Measurements from ENCODE around the gene OR7A10. TPM values are rescaled to one million over a fixed set of nuclear protein-coding genes. Genes with fewer than 3 reads are reported as not detected.

The OR7A10 gene
- total and polyA plus RNA-seq, 7 donors: not detected

DNA sequence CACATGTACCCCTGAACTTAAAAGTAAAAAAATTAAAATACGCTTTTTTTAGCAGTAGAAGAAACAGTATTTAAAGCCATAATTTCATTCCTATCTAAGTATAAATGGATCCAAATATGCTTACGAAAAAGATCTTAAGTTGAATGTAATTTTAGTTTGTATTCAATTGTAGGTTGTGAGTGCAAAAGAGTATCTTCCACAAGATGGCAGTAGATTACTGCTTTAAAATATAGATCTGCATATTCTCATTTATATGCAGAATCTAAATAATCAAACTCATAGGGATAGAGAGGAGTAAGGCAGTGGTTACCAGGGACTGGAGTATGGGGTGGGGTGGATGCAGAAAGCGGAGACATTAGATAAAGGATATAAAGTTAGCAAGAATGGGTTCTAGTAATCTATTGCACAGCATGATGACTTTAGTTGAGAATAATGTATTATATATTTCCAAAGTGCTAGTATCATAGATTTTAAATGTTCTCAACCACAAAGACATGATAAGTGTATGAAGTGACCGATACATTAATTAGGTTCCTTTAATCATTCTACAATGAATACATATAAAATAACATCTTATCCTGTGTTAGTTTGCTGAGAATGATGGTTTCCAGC is 23.0 kb upstream of the OR7A10 start:
- TF ChIP-seq, protein P1, sequence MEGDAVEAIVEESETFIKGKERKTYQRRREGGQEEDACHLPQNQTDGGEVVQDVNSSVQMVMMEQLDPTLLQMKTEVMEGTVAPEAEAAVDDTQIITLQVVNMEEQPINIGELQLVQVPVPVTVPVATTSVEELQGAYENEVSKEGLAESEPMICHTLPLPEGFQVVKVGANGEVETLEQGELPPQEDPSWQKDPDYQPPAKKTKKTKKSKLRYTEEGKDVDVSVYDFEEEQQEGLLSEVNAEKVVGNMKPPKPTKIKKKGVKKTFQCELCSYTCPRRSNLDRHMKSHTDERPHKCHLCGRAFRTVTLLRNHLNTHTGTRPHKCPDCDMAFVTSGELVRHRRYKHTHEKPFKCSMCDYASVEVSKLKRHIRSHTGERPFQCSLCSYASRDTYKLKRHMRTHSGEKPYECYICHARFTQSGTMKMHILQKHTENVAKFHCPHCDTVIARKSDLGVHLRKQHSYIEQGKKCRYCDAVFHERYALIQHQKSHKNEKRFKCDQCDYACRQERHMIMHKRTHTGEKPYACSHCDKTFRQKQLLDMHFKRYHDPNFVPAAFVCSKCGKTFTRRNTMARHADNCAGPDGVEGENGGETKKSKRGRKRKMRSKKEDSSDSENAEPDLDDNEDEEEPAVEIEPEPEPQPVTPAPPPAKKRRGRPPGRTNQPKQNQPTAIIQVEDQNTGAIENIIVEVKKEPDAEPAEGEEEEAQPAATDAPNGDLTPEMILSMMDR (IDR thresholded peaks at IDR 0.05): peak; percentile 14
- no peak overlapping the region for H3K27ac ChIP-seq
- H3K4me1 ChIP-seq: no peaks in the 10 kb centered on the region
- H3K36me3 ChIP-seq (ENCODE audit: insufficient read depth in 1 of 2, low read depth in 1 of 2): no peaks in the 10 kb centered on the region
- peaks cover 5% of the 10 kb centered on the region for H3K9me3 ChIP-seq
- WGBS, 3 donors: 76 to 81% (median 78%) methylated on average over 4 of the region's 4 CpGs
- intact Hi-C loops (cut with DNase I): no loop called here
- no peak for DNase-seq
- no peaks in the 10 kb centered on the region for H3K27me3 ChIP-seq (ENCODE audit: insufficient read depth in 3 of 3, low read length in 2 of 3)
- no peak overlapping the region for H3K4me3 ChIP-seq
- no peak for ATAC-seq

DNA sequence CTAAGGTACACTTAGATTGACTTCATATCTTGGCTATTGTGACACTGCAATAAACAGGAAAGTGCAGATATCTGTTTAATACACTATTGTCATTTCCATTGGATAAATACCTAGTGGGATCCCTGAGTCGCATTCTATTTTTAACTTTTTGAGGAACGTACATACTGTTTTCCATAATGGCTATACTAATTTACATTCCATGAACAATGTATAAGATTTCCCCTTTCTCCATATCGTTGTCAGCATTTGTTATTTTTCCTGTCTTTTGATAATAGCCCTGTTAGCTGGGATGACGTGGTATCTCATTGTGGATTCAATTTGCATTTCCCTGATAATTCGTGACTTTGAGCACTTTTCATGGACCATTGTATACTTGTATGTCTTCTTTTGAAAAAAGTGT is 19.8 kb upstream of the OR7A10 start:
- TF ChIP-seq, protein P1 (IDR thresholded peaks at IDR 0.05): no peak
- WGBS, 3 donors: 71 to 80% (median 72%) methylated on average over 5 of the region's 5 CpGs
- Histone ChIP-seq H3K4me3 (no peak overlapping the region), H3K27ac (no peak overlapping the region), H3K27me3 (ENCODE audit: insufficient read depth in 3 of 3, low read length in 2 of 3) (no peaks in the 10 kb centered on the region), H3K9me3 (peaks cover 5% of the 10 kb centered on the region), H3K4me1 (no peaks in the 10 kb centered on the region), H3K36me3 (ENCODE audit: insufficient read depth in 1 of 2, low read depth in 1 of 2) (no peaks in the 10 kb centered on the region)
- ATAC-seq: no peak
- intact Hi-C loops (cut with DNase I): no loop called here
- no peak for DNase-seq

DNA sequence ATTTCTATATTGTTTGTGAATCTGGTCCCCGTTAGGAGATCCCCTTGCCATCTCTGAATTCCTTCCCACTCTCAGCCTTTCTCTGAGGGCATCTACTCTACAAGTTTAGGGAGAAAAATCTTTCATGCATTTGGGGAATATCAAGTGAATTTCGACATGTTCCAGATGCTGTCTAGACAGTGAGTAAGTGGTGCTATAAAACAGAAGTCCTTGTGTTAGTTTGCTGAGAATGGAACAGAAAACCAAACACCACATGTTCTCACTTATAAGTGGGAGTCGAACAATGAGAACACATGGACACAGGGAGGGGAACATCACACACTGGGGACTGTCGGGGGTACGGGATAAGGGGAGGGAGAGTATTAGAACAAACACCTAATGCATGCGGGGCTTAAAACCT is 5.1 kb downstream of the OR7A10 start:
- 14 to 18% (median 17%) methylated on average over 6 of the region's 6 CpGs for WGBS, 3 donors
- intact Hi-C loops (cut with DNase I): no loop called here
- no peaks in the 10 kb centered on the region for H3K4me1 ChIP-seq
- H3K36me3 ChIP-seq (ENCODE audit: insufficient read depth in 1 of 2, low read depth in 1 of 2): no peaks in the 10 kb centered on the region
- no peak overlapping the region for H3K4me3 ChIP-seq
- no peak for ATAC-seq
- no peaks in the 10 kb centered on the region for H3K9me3 ChIP-seq
- H3K27ac ChIP-seq: no peak overlapping the region
- peaks cover 0 to 4% (median 0%) of the 10 kb centered on the region in 3 donors for H3K27me3 ChIP-seq (ENCODE audit: insufficient read depth in 3 of 3, low read length in 2 of 3)
- TF ChIP-seq, protein P1 (IDR thresholded peaks at IDR 0.05): no peak
- no peak for DNase-seq

DNA sequence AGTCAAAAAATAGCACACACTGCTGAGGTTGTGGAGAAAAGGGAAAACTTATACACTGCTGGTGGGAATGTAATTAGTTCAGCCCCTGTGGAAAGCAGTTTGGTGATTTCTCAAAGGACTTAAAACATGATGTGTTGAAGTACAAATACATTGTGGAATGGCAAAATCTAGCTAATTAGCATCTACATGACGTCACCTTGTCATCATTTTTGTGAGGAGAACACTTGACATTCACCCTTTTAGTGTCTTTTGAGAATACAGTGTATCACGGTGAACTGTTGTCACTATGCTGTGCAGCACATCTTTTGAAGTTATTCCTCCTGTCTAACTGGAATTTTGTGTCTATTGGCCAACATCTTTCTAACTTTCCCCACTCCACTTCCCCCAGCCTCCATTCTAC is 5.6 kb downstream of the OR7A10 start:
- WGBS, 3 donors: 36 to 38% (median 37%) methylated on average over 2 of the region's 2 CpGs
- DNase-seq: no peak
- H3K36me3 ChIP-seq (ENCODE audit: insufficient read depth in 1 of 2, low read depth in 1 of 2): no peaks in the 10 kb centered on the region

More for the DNA sequence above, 5.6 kb downstream of the OR7A10 start:
- Histone ChIP-seq H3K9me3 (no peaks in the 10 kb centered on the region), H3K27me3 (ENCODE audit: insufficient read depth in 3 of 3, low read length in 2 of 3) (peaks cover 0 to 4% (median 0%) of the 10 kb centered on the region in 3 donors), H3K27ac (no peak overlapping the region), H3K4me1 (no peaks in the 10 kb centered on the region), H3K4me3 (no peak overlapping the region)
- ATAC-seq: no peak
- intact Hi-C loops (cut with DNase I): no loop called here
- TF ChIP-seq, protein P1 (IDR thresholded peaks at IDR 0.05): no peak
